ENCODE results near the gene INTS11.

The INTS11 gene

DNA sequence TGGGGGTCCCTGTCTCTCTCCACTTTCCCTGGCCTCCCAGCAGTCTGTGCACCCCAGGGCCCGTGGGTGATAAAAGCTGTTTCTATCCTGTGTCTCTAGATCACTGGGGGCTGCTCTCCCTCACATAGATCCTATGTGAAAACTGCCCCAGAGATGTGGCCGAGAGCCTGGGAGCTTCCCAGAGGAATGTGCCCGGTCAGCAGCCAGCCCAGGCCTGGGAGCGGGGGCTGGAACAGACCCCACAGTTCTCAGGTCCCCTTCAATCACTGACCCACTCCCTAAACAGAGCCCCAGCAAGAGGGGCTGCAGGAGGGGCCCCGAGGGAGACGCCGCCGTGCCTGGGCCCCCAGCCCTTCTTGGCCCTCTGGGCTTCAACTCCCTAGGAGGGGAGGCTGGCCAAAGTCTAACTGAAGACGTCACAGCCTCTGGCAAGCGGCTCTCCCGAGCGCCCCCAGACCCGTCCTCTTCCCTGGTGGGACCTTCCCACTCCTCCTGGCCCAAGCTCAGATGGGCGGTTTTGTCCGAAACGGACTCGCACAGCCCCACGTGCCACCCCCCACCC is 33.5 kb upstream of the INTS11 start:
- no peak for FAIRE-seq
- DNase-seq (ENCODE audit: low spot score): no peak

DNA sequence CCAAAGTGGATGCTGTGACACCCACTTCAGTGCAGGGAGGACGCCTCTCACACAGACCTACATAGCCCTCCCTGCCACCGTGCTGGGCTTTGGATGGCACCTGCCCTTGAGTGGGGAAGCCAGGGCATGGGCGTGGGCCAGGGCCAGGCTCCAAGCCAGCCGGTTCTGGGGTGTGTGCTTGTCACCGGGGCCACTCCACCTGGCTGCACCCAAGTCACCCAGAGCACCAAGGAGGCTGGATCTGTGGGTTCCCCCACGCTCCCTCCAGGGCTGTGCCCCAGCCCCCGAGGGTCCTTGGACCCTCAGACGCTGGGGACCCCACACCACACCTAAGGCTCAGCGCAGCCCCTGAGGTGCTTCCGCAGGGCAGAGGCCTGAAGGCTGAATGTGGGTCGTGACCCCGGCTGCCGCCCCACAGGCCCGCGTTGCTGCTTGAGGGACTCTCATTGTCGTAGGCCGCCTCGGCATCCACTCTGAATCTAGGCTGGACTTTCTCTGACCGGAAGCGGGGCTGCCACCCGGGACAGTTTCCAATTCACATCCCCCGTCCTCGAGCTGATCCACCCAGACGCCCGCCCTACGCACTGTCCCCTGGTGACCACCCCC is 32.4 kb upstream of the INTS11 start:
- DNase-seq (ENCODE audit: low spot score): no peak
- no peak for FAIRE-seq

DNA sequence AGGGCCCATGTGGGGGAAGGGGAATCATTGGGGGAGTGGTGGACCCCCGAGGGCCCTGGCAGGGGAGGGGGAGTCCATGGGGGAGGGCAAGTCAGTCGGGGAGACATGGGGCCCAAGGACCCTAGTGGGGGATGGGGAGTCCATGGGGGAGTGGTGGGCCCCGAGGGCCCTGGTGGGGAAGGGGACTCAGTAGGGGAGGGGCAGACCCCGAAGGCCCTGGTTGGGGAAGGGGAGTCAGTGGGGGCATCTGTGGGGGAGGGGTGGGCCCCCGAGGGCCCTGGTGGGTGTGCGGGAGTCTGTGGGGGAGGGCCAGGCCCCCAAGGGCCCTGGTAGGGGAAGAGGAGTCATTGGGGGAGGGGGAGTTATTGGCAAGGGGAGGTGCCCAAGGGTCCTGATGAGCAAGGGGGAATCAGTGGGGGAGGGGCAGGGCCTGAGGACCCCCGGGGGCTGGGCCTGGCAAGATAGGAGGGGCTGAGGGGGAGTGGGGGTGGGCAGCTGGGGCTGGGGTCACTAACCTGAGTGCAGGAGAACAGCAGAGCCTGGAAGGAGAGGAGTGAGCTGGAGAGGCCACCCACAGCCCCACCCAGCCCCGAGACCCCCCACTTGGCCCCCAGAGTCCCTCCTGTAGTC is 31.8 kb upstream of the INTS11 start:
- FAIRE-seq (no peak), DNase-seq (ENCODE audit: low spot score) (no peak)

DNA sequence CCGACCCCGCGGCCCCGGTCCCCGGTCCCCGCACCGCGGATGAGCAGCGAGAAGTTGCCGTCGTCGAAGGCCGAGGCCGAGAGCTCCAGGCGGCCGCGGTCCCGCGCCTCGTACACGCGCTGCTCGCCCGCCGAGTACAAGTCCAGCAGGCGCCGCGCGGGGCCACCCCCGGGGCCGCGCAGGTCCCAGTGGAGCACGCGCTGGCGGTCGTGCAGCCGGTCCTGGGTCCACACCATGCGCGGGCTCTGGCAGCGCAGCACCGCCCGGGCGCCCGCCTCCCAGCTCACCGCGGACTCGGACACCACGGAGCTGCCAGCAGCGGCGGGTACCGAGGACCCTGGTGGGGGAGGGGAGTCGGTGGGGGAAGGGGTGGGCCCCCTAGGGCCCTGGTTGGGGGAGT is 31.0 kb upstream of the INTS11 start:
- DNase-seq (ENCODE audit: low spot score): no peak
- FAIRE-seq: no peak

DNA sequence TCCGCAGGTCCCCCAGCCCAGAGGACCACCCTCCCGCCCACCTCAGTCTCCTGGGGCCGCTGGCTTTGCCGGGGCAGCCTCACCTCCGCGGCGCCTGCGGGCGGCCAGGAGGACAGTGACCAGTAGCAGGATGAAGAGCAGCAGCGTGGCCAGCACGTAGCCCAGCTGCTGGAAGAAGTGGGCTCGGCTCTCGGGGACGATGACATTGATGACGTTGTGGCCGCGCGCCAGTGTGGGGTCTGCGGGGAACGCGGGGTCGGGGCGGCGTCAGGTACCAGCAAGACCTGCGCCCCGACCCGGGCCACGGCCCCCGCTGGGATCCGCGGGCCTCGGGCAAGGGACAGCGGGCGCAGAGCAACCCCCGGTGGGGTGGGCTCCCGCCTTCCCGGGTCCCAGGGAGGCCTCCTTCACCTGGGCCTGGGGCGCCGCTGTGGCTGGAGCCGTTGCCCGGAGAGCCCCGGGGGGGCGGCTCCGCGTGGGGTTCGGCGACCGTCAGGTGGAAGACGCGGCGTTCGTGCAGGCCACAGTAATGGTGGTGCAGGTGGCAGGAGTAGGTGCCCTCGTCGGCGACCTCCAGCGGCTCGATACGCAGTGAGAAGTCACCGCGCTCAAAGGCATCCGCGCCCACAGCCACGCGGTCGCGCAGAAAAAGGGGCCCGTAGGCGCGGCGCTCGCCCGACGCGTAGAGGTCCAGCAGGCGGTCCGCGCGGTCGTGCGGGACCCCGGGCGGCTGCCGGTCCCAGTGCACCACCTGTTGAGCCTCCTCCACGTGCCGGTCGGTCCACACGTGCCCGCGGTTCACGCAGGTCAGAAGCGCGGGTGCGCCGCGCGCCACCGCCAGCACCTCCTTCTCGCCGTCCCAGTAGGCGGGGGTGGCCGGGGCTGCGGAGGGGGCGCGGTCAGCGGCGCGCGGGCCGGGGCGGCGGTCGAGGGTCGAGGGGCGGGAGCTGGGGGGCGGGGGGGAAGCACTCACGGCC is 30.1 kb upstream of the INTS11 start:
- no peak for FAIRE-seq
- DNase-seq (ENCODE audit: low spot score): no peak

DNA sequence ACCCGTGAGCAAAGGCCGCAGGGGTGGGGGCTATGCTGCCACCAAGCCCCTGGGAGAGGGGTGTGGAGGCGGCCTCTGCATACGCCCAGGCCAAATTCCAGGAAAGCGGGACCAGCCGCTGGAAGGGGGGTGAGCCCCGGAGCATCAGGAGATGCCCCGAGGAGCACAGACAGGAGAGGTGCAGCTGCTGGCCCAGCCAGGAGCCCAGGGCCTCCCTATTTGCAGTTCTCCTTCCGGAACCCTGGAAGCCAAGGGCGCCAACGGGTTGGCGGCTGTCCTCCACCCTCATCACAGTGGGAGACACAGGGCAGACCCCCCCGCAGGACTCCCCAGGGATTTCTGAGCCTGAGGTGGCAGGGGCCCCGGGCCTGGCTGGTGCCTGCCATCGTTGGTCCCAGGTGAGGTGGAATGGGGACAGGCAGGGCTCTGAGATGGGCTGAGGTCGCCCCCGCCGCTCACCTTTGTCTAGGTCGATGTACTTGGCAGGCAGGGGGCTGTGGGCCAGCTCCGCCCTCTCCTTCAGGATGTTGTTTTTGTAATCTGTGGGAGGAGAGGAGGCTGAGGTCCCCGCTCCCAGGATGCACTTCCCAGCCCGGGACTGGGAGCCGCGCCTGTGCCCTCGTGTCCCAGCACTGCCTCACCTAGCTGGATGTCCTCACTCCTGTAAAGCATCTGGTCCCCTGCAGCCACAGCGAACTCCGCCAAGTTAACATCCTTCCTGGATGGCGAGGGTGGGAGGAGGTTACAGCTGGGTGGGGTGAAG is 29.1 kb upstream of the INTS11 start:
- no peak for FAIRE-seq
- no peak for DNase-seq (ENCODE audit: low spot score)

DNA sequence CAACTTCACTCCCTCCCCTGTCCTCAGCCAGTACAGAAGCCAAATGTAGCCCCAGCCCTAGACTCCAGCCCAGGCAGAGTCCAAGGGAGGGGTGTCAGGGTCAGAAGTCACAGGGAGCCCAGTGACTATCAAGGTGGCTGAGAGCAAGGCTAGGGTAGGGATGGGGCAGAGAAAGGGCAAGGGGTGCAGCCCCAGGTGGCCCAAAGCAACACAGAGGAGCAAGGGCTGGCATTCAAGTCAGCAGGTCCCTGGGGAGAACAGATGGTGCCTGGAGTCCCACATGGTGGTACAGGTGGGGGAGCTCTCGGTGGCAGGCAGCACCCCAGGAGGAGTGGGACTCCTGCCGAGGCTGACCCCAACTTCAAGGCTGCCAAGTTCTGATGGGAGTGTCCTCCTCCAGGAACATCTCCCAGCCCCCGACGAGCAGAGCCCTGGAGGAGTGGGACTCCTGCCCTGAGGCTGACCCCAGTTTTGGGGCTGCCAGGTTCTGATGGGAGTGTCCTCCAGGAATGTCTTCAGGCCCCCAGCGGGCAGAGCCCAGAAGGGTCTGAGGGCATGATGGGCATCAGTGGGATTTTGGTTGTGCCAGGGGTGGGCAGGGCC is 28.4 kb upstream of the INTS11 start:
- DNase-seq (ENCODE audit: low spot score): no peak
- FAIRE-seq: no peak

DNA sequence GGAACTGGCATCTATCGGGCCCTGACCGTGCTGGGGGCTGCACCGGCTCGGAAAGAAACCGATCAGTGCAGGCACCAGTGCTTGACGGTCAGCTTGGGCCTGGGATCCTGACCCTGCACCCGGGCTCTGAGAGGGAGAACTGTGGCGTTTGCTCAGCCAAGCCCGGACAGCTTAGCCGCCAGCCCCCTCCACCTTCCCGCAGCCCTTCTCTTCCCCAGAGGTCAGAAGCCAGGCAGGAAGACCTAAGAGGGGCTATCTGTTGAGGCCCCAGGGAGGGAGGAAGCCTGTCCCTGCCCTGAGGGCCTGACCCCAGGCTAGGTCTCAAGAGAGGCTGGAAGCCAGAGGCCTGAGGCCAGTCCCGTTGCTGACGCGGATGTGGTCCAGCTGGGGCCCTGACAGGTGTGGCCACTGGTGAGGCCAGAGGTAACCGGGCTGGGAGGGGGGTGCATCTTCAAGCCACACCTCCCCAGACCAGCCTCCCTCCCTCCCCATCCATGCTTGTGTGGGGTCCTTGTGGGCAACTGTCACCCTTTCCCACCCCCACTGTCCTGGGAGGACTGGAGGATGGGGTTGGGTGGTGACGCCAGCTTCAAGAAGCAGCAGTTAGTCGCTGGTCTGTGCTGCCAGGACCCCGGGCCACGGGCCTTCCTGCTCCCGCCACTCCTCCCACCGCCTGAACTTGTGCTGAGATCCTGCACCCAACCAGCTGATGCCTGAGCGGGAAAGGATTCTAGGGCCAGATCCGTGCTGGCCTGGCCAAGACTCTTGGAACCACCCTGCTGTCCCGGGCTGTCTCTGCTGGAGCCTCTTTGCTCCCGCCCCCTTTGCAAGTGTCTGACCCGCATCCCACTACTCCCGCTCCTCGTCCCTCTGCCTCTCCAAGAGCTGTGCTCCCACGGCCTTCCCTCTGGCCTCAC is 27.3 kb upstream of the INTS11 start:
- FAIRE-seq: no peak

DNA sequence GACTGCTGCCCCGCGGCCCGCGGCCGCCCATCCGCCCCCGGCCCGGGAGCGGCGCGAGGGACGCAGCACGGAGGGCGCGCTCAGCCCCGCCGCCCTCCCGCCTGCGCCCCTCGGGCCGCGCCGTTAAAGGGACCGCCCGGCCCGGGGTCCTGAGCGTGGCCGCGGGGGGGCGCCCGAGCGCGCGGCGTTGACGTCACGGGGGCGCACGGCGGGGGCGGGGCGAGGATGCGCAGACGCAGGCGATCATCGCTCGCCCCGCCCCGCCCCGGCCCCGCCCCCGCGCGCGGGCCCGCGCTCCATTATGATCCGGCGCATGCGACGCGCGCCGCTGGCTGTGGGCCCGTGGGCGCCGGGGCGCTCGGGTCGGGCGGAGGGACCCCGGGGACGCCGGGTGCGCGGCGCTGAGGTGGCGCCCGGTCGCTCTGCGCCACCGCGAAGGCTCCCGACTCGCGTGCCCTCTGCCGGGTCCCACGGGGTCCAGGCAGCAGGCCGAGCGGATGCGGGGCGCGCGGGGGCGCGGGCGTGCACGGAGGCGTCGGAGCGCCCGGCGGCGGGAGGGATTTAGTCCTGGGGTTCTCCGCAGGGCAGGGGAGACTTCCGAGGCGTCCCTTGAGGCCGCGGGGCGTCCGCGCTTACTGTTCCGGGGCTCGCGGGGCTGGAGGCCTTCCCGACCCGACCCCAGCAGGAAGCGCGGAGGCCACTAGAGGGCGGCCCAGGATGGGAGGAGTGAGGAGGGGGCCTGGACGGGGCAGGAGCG is 25.0 kb upstream of the INTS11 start, which contains the start of gene DVL1:
Gene DVL1, minus strand, starts transcription at position 163 of the 757 bp plus-strand sequence. CDS start 353 bp downstream, outside the sequence.
- DNase-seq (ENCODE audit: low spot score) (peak; percentile 81), FAIRE-seq (no peak)

More for the DNA sequence above, 27.3 kb upstream of the INTS11 start:
- no peak for DNase-seq (ENCODE audit: low spot score)

DNA sequence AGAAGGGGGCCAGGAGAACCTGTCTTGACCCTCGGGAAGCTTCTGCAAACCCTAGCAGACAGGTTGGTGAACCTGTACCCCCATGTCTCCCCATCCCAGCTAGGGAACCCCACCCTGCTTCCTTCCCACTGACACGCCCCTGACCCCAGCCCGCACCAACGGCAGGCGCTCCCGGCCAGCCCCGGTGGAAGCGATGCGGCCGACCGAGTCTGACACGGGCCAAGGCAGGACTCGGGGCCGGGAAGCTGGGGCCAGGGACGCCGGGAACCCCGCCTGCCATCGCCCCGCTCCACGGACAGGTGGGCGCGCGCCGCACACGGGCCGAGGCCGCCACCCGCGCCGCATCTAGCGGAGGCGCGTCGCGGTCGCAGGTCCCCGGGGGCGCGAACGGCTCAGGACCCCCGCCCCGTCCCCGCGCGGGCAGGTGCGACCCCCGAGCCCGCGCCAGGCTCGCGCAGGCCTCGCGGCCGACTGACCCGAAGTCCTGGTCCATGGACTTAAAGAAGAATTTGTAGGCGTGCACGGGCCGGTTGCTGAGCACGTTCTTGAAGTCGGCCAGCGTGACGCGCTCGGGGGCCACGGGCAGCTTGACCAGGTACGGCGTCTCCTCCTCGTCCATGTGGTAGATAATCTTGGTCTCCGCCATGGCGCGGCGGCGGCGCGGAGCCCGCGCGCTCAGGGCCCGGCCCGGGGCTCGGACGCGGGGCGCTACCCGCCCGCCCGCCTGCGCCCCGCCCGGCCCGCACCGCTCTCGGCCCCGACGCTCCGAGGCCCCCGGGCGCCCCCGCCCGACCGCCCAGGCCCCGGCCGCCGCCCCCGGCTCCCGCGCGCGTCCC is 24.2 kb upstream of the INTS11 start:
- DNase-seq (ENCODE audit: low spot score) (no peak), FAIRE-seq (no peak)

DNA sequence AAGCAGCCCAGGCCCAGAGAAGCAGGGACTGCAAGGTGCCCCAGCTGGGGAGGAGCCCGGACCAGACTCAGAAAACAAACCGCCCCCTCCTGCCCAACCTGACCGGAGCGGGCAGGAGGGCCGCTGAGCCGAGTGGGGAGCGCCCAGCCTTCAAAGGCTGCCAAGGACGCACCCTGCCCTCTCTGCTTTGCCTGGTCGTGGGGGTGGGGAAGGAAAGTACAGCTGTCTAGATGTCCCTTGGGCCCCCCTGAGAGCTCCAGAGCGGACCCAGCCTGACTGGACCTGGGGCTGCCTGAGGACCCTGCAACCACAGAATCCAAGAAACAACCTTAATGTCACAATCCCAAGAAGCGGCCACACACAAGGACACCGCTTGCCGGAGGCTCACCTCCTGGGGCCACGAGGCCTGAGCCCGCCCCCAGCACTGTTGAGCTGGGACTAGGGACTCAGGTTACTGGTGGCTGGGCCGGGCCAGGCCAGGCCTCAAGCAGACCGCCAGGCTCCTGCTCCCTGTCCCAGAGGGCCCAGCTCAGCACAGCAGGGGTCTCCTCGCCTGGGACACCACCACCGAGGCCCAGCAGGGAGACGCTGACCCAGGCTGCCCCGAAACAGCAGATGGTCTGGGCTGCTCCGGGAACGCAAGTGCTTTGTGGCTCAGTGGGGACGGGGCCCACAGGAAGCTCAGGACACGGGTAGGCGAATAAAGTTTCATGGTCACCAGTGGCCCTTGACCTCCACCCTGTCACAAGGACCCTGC is 23.4 kb upstream of the INTS11 start:
- no peak for DNase-seq (ENCODE audit: low spot score)
- no peak for FAIRE-seq

DNA sequence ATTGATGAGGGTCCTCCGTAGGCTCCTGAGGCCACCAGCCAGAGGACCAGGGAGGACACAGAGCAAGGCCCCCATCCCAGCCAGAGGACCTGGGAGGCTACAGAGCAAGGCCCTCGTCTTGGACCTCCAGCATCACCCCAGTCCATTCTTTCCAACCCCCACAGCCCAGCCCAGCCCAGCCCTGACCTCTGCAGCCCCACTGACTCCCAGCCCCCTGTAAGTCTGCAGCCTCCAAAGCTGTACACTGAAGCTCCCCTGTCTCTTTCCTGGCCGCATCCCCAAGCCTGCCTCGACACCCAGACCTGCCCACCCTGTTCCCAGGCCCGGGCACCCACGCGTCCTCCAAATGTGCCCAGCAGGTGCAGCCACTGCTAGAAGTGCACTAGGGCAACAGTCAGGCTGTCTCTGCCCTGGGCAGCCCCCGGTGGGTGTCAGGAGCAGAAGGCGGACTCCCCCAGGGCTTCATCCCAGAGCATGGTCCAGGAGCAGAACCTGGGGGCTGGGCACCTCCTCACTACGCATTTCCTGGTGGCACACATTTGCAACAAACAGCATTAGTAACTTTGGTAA is 22.7 kb upstream of the INTS11 start:
- FAIRE-seq (no peak), DNase-seq (ENCODE audit: low spot score) (no peak)

DNA sequence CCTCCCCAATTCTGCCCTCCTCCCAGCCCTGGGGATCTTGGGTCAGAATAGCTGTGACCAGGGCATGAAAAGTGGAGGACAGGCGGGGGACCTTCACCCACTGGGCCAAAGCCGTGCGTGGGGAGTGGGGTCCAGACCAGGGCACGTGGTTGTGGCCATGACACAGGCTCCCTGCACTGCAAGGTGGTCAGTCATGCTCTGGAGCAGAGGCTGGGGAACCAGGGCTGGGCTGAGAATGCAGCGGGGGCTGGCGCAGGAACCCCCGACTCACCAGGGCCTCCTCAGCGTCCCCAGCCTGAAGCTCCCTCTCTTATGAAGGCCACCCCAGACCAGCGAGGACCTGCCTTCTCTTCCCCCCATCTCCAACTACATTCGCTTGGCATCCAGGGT is 22.0 kb upstream of the INTS11 start:
- DNase-seq (ENCODE audit: low spot score) (no peak), FAIRE-seq (no peak)

DNA sequence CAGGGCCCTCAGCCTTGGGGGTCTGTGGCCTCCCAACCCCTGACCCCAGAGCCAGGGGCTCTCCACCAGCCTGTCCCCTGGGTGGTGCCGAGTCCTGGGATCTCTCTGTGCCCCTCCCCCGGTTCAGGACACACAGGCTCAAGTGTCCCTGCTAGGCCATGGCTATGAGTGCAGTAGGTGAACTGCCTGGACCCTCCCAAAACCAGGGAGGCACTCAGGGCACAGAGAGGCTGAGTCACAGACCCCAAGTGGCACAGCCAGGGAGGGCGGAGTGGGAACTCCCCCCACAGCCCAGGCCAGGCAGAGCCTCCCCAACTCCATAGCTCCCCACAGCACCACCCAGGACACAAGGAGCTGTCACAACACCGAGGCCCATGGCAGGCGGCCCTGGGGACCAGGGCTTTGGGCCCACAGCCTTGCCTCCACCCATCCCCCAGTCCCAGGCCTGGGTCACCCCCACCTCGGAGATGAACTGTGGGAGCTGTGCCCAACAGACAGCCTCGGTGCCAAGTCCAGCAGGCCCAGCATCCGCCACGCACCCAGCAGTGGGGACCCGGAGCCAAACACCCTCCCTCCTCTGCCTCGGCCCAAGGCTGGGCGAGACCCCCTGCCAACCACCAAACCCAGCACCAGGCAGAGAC is 21.5 kb upstream of the INTS11 start:
- FAIRE-seq (no peak), DNase-seq (ENCODE audit: low spot score) (no peak)

DNA sequence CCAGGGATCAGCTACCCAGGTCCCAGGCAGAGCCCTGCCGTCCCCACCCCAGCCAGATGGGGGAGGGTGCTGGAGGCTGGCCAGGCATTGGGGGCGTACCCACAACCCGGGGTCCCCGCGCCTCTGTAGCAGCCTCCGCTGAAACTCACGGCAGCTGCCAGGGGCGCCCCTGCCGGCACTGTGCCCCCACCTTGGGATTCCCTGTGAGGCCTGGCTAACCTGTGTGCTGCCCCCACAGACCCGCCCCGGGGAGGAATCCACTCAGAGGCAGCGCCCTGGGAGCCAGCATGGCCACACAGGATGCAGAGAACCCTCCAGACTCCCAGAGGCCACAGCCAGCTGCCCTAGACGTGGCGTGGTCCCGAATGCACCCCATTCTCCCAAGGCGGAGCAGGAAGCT is 20.9 kb upstream of the INTS11 start:
- FAIRE-seq: no peak
- peak; percentile 31 for DNase-seq (ENCODE audit: low spot score)

DNA sequence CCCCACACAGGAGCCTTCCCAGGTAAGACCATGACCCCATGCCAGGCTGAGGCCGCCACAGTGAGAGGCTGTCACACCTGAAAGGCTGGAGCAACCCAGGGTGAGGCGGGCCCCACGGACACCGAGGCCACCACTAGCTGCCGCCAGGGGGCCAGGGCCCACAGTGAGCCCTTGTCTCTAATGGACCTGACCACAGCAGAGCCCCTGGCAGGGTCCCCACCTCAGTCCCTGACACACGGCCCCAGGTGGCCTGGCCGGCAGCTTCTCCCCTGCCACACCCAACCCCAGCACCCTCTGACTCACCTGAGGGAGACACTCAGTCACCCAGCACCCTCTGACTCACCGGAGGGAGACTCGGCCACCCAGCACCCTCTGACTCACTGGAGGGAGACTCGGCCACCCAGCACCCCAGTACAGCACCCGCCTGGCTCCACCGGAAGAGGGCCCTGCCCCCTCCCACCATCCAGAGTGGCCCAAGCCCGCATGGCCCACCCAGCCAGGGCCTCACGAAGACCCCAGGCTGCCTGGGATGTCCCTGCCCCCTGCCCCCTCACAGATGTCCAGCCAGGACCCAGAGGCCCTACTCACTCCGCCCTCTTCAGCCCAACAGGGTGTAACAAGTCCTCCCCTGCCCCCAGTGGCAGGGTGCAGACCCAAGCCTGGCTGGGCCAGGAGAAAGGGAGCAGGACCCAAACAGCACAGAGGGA is 20.3 kb upstream of the INTS11 start:
- DNase-seq (ENCODE audit: low spot score): peak; percentile 76
- no peak for FAIRE-seq

Data from urothelium cell line (cell line).